BLaER1 (cell line): ENCODE measurements around the gene DZIP3.

Experiments used
- H3K27ac ChIP-seq: shearing (Covaris generic); formaldehyde crosslinking; 2 replicates; pipeline ENCODE4 v1.8.1; 2022
- H3K27me3 ChIP-seq: shearing (Covaris generic); formaldehyde crosslinking; 2 replicates; pipeline ENCODE4 v1.8.1; 2022
- H3K36me3 ChIP-seq: shearing (Covaris generic); formaldehyde crosslinking; 2 replicates; pipeline ENCODE4 v1.8.1; 2022
- H3K4me1 ChIP-seq: shearing (Covaris generic); formaldehyde crosslinking; 2 replicates; pipeline ENCODE4 v1.8.1; 2022
- H3K4me2 ChIP-seq: shearing (Covaris generic); formaldehyde crosslinking; 2 replicates; pipeline ENCODE4 v1.8.1; 2022
- H3K4me3 ChIP-seq: shearing (Covaris generic); formaldehyde crosslinking; 2 replicates; pipeline ENCODE4 v1.8.1; 2022
- H3K9ac ChIP-seq: shearing (Covaris generic); formaldehyde crosslinking; 2 replicates; pipeline ENCODE4 v1.8.1; 2022
- H3K9me3 ChIP-seq: shearing (Covaris generic); formaldehyde crosslinking; 2 replicates; pipeline ENCODE4 v1.8.1; 2022
- H4K20me1 ChIP-seq: shearing (Covaris generic); formaldehyde crosslinking; 2 replicates; pipeline ENCODE4 v1.8.1; 2022
- Cebpa-rat ChIP-seq: shearing (Covaris generic); IDR thresholded peaks from 2 replicates; pipeline ENCODE4 v1.8.1; 2022

DZIP3 gene

GRCh38 chr3:108555966-108556581 is 33.4 kb upstream of the DZIP3 start:
- no peak for TF ChIP-seq Cebpa-rat
- no peak overlapping the region for H3K4me2 ChIP-seq
- peaks cover 77% of the 10 kb centered on the region for H3K36me3 ChIP-seq

GRCh38 chr3:108562565-108562964 is 27.0 kb upstream of the DZIP3 start:
- peaks cover 75% of the 10 kb centered on the region for H3K36me3 ChIP-seq

More at GRCh38 chr3:108555966-108556581, 33.4 kb upstream of the DZIP3 start:
- Histone ChIP-seq H4K20me1 (no peaks in the 10 kb centered on the region), H3K9ac (no peak overlapping the region), H3K4me3 (no peak overlapping the region), H3K27me3 (no peaks in the 10 kb centered on the region), H3K9me3 (no peaks in the 10 kb centered on the region), H3K4me1 (no peaks in the 10 kb centered on the region), H3K27ac (no peak overlapping the region)

GRCh38 chr3:108564564-108564963 is 25.0 kb upstream of the DZIP3 start:
- no peak for TF ChIP-seq Cebpa-rat
- Histone ChIP-seq H3K4me3 (no peak overlapping the region), H3K27ac (no peak overlapping the region), H3K27me3 (no peaks in the 10 kb centered on the region), H3K9ac (no peak overlapping the region), H3K4me2 (no peak overlapping the region), H4K20me1 (no peaks in the 10 kb centered on the region), H3K9me3 (no peaks in the 10 kb centered on the region), H3K36me3 (peaks cover 65% of the 10 kb centered on the region), H3K4me1 (no peaks in the 10 kb centered on the region)

More at GRCh38 chr3:108562565-108562964, 27.0 kb upstream of the DZIP3 start:
- no peak for TF ChIP-seq Cebpa-rat
- no peak overlapping the region for H3K9ac ChIP-seq
- no peaks in the 10 kb centered on the region for H3K4me1 ChIP-seq
- no peak overlapping the region for H3K4me2 ChIP-seq
- H3K27ac ChIP-seq: no peak overlapping the region
- H3K9me3 ChIP-seq: no peaks in the 10 kb centered on the region
- no peak overlapping the region for H3K4me3 ChIP-seq
- no peaks in the 10 kb centered on the region for H4K20me1 ChIP-seq
- no peaks in the 10 kb centered on the region for H3K27me3 ChIP-seq

GRCh38 chr3:108565506-108565905 is 24.0 kb upstream of the DZIP3 start:
- Histone ChIP-seq H3K9me3 (no peaks in the 10 kb centered on the region), H4K20me1 (no peaks in the 10 kb centered on the region), H3K27me3 (no peaks in the 10 kb centered on the region), H3K4me1 (no peaks in the 10 kb centered on the region), H3K4me3 (no peak overlapping the region), H3K9ac (no peak overlapping the region), H3K27ac (no peak overlapping the region), H3K36me3 (peaks cover 60% of the 10 kb centered on the region), H3K4me2 (no peak overlapping the region)
- no peak for TF ChIP-seq Cebpa-rat

GRCh38 chr3:108566599-108566998 is 22.9 kb upstream of the DZIP3 start:
- Histone ChIP-seq H3K9me3 (no peaks in the 10 kb centered on the region), H3K27me3 (no peaks in the 10 kb centered on the region), H3K4me2 (no peak overlapping the region), H3K9ac (no peak overlapping the region), H3K27ac (no peak overlapping the region), H4K20me1 (no peaks in the 10 kb centered on the region), H3K36me3 (peaks cover 54% of the 10 kb centered on the region), H3K4me3 (no peak overlapping the region), H3K4me1 (no peaks in the 10 kb centered on the region)
- no peak for TF ChIP-seq Cebpa-rat

- H4K20me1 ChIP-seq: no peaks in the 10 kb centered on the region
- no peak for TF ChIP-seq Cebpa-rat
- no peaks in the 10 kb centered on the region for H3K27me3 ChIP-seq
- H3K36me3 ChIP-seq: peaks cover 42% of the 10 kb centered on the region
- H3K27ac ChIP-seq: no peak overlapping the region
- H3K9me3 ChIP-seq: no peaks in the 10 kb centered on the region
- no peak overlapping the region for H3K9ac ChIP-seq
- no peak overlapping the region for H3K4me2 ChIP-seq
- no peak overlapping the region for H3K4me3 ChIP-seq
- H3K4me1 ChIP-seq: no peaks in the 10 kb centered on the region
Observed at GRCh38 chr3:108569336-108569735, 20.2 kb upstream of the DZIP3 start.

GRCh38 chr3:108578064-108578463 is 11.5 kb upstream of the DZIP3 start:
- no peak for TF ChIP-seq Cebpa-rat
- Histone ChIP-seq H3K36me3 (peaks cover 83% of the 10 kb centered on the region), H3K4me2 (no peak overlapping the region), H3K4me3 (no peak overlapping the region), H3K9me3 (no peaks in the 10 kb centered on the region), H4K20me1 (no peaks in the 10 kb centered on the region), H3K27ac (no peak overlapping the region), H3K27me3 (no peaks in the 10 kb centered on the region), H3K9ac (no peak overlapping the region), H3K4me1 (no peaks in the 10 kb centered on the region)

- H3K4me1 ChIP-seq: peaks cover 39% of the 10 kb centered on the region
- peak overlapping the region; percentile 95 for H3K27ac ChIP-seq
- peak overlapping the region; percentile 83 for H3K4me3 ChIP-seq
- peaks cover 17% of the 10 kb centered on the region for H3K36me3 ChIP-seq
- TF ChIP-seq Cebpa-rat: no peak
- H3K9ac ChIP-seq: peak overlapping the region; percentile 92
- no peaks in the 10 kb centered on the region for H3K9me3 ChIP-seq
- peak overlapping the region; percentile 83 for H3K4me2 ChIP-seq
- H4K20me1 ChIP-seq: peaks cover 18% of the 10 kb centered on the region; the same call in 1 of the 2 replicates
- no peaks in the 10 kb centered on the region for H3K27me3 ChIP-seq
Observed at GRCh38 chr3:108588601-108589000, 921 bp upstream of the DZIP3 start.

- H3K4me1 ChIP-seq: peaks cover 39% of the 10 kb centered on the region
- no peaks in the 10 kb centered on the region for H3K27me3 ChIP-seq
- H3K36me3 ChIP-seq: peaks cover 4% of the 10 kb centered on the region; the same call in 1 of the 2 replicates
Observed at GRCh38 chr3:108589998-108590323, 439 bp downstream of the DZIP3 start.

GRCh38 chr3:108590460-108590859 is 938 bp downstream of the DZIP3 start:
- Histone ChIP-seq H3K4me2 (peak overlapping the region; percentile 77), H3K9ac (peak overlapping the region; percentile 92), H4K20me1 (peaks cover 18% of the 10 kb centered on the region; the same call in 1 of the 2 replicates), H3K27me3 (no peaks in the 10 kb centered on the region), H3K4me3 (peak overlapping the region; percentile 83), H3K9me3 (no peaks in the 10 kb centered on the region), H3K4me1 (peaks cover 39% of the 10 kb centered on the region), H3K27ac (peak overlapping the region; percentile 95), H3K36me3 (no peaks in the 10 kb centered on the region; the same call in 1 of the 2 replicates)
- TF ChIP-seq Cebpa-rat: no peak

More at GRCh38 chr3:108589998-108590323, 439 bp downstream of the DZIP3 start:
- TF ChIP-seq Cebpa-rat: no peak
- Histone ChIP-seq H3K4me2 (peak overlapping the region; percentile 77), H3K9me3 (no peaks in the 10 kb centered on the region), H3K4me3 (peak overlapping the region; percentile 83), H4K20me1 (peaks cover 18% of the 10 kb centered on the region; the same call in 1 of the 2 replicates), H3K9ac (peak overlapping the region; percentile 92), H3K27ac (peak overlapping the region; percentile 95)
